ENCODE measurements around the gene POLH. TPM values are rescaled to one million over a fixed set of nuclear protein-coding genes. Genes with fewer than 3 reads are reported as not detected.

The POLH gene
- total and polyA plus RNA-seq, 9 of the 15 experiments (the other 6 are each of a cell fraction or from before 2014, with no cell fraction given): 5.8 to 31.6 (median 20.6) TPM

DNA sequence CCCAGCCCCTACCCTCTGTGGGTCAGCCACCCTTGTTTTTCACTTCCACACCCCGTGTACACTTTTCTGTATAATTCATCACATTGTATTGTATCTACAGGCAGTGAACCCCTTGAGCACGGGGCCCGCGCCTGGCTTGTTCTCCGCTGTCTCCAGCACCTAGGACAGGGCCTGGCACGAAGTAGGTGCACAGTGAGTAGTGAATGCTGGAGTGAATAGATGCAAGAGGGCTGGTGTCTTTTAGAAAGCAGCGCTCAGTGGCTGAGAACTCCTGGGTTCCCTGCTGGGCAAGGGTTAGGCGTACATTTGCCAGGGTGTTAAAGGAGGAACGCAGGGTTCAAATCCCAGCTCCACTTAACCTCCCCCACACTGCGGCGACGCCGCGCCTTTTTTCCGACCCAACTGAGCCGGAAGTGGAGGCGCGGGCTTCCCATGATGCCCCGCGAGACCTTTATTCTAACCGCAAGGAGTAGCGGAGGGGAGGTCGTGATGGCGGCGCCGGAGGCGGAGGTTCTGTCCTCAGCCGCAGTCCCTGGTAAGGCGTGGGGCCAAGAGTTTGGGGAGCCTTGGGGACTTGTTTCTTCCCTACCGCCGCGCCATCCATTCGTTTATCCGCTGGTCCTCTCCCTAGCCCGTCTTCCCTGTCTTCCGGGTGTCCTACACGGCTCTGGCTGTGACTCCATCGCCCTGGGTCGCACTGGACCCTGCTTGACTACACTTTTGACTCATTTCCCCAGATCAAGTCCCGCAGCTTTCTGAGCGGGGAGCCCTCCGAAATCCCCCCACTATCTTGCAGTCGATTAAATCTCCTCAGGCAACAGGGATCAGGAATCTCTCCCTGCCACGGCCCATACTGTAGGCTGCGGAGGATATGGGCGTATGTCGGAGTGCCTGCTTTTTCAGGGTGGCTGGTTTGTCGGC lies 59.7 kb downstream of the POLH start, which contains the start of gene MAD2L1BP (continued):
- TF ChIP-seq, protein P1, sequence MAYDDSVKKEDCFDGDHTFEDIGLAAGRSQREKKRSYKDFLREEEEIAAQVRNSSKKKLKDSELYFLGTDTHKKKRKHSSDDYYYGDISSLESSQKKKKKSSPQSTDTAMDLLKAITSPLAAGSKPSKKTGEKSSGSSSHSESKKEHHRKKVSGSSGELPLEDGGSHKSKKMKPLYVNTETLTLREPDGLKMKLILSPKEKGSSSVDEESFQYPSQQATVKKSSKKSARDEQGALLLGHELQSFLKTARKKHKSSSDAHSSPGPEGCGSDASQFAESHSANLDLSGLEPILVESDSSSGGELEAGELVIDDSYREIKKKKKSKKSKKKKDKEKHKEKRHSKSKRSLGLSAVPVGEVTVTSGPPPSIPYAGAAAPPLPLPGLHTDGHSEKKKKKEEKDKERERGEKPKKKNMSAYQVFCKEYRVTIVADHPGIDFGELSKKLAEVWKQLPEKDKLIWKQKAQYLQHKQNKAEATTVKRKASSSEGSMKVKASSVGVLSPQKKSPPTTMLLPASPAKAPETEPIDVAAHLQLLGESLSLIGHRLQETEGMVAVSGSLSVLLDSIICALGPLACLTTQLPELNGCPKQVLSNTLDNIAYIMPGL (CRISPR knock-in tag; IDR thresholded peaks at IDR 0.05): peak; percentile 49; the same call in 1 of the 2 replicates
- TF ChIP-seq HMGN3 (IDR thresholded peaks at IDR 0.05; ENCODE audit: borderline replicate concordance, extremely low read depth, insufficient read length, low read depth, low read length) (peak; percentile 71), MCM3 (IDR thresholded peaks at IDR 0.05) (no peak), POLR2H (tag; IDR thresholded peaks at IDR 0.05; ENCODE audit: low read depth) (no peak), ZNF780A (CRISPR knock-in tag; IDR thresholded peaks at IDR 0.05) (no peak), GTF2A2 (tag; IDR thresholded peaks at IDR 0.05) (0 out of 2 replicates have a peak, but pooled peaks have one; percentile 1), DIDO1 (tag; IDR thresholded peaks at IDR 0.05; ENCODE audit: low read depth) (0 out of 2 replicates have a peak, but pooled peaks have one; percentile 68), SMAD4 (CRISPR knock-in tag; conservative IDR thresholded peaks at IDR 0.05) (peak; percentile 95), ZNF436 (CRISPR knock-in tag; IDR thresholded peaks at IDR 0.05) (no peak), MCM2 (IDR thresholded peaks at IDR 0.05; ENCODE audit: low read depth) (no peak), ZNF354B (CRISPR knock-in tag; IDR thresholded peaks at IDR 0.05) (no peak), MEF2D (tag; conservative IDR thresholded peaks at IDR 0.05; ENCODE audit: low read depth) (0 out of 2 replicates have a peak, but pooled peaks have one; percentile 38), ZNF174 (CRISPR knock-in tag; IDR thresholded peaks at IDR 0.05) (no peak), MTA2 (IDR thresholded peaks at IDR 0.05; ENCODE audit: low read depth) (no peak), KDM1A (IDR thresholded peaks at IDR 0.05) (no peak), CHD2 (IDR thresholded peaks at IDR 0.05; ENCODE audit: low read depth, low read length) (peak; percentile 58), PTTG1 (tag; IDR thresholded peaks at IDR 0.05; ENCODE audit: low read depth) (peak; percentile 49; the same call in 1 of the 2 replicates), RAD51 (IDR thresholded peaks at IDR 0.05; ENCODE audit: borderline replicate concordance, low read depth) (no peak)
- TF ChIP-seq, protein P2, sequence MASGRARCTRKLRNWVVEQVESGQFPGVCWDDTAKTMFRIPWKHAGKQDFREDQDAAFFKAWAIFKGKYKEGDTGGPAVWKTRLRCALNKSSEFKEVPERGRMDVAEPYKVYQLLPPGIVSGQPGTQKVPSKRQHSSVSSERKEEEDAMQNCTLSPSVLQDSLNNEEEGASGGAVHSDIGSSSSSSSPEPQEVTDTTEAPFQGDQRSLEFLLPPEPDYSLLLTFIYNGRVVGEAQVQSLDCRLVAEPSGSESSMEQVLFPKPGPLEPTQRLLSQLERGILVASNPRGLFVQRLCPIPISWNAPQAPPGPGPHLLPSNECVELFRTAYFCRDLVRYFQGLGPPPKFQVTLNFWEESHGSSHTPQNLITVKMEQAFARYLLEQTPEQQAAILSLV (tag; IDR thresholded peaks at IDR 0.05): no peak
- TF ChIP-seq, protein P3, sequence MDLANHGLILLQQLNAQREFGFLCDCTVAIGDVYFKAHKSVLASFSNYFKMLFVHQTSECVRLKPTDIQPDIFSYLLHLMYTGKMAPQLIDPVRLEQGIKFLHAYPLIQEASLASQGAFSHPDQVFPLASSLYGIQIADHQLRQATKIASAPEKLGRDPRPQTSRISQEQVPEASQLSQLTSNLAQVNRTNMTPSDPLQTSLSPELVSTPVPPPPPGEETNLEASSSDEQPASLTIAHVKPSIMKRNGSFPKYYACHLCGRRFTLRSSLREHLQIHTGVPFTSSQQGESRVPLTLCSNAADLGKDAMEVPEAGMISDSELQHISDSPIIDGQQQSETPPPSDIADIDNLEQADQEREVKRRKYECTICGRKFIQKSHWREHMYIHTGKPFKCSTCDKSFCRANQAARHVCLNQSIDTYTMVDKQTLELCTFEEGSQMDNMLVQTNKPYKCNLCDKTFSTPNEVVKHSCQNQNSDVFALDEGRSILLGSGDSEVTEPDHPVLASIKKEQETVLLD (IDR thresholded peaks at IDR 0.05): peak; percentile 69; the same call in 1 of the 2 replicates
- TF ChIP-seq, protein P4, sequence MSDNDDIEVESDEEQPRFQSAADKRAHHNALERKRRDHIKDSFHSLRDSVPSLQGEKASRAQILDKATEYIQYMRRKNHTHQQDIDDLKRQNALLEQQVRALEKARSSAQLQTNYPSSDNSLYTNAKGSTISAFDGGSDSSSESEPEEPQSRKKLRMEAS (CRISPR knock-in tag; IDR thresholded peaks at IDR 0.05): peak; percentile 56; the same call in 1 of the 2 replicates
- TF ChIP-seq, protein P5, sequence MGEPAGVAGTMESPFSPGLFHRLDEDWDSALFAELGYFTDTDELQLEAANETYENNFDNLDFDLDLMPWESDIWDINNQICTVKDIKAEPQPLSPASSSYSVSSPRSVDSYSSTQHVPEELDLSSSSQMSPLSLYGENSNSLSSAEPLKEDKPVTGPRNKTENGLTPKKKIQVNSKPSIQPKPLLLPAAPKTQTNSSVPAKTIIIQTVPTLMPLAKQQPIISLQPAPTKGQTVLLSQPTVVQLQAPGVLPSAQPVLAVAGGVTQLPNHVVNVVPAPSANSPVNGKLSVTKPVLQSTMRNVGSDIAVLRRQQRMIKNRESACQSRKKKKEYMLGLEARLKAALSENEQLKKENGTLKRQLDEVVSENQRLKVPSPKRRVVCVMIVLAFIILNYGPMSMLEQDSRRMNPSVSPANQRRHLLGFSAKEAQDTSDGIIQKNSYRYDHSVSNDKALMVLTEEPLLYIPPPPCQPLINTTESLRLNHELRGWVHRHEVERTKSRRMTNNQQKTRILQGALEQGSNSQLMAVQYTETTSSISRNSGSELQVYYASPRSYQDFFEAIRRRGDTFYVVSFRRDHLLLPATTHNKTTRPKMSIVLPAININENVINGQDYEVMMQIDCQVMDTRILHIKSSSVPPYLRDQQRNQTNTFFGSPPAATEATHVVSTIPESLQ (CRISPR knock-in tag; IDR thresholded peaks at IDR 0.05): no peak
